Osteocyte (in vitro differentiated cells): Measurements from ENCODE around the gene LHX1. TPM values are rescaled to one million over a fixed set of nuclear protein-coding genes. Genes with fewer than 3 reads are reported as not detected.

ENCODE experiments used
- DNase-seq: peaks from one replicate; pipeline ENCODE4 v3.0.0; 2021; ENCODE audit warnings: mixed read lengths; ENCODE audit not compliant: unreplicated experiment; ENCODE audit errors: extremely low spot score
- H3K27ac Mint-ChIP-seq: one replicate; pipeline ENCODE4 v1.8.0; 2021; ENCODE audit warnings: mild to moderate bottlenecking, mixed read lengths; ENCODE audit not compliant: unreplicated experiment
- H3K27me3 Mint-ChIP-seq: one replicate; pipeline ENCODE4 v1.8.0; 2021; ENCODE audit warnings: mixed read lengths; ENCODE audit not compliant: unreplicated experiment
- H3K36me3 Mint-ChIP-seq: one replicate; pipeline ENCODE4 v1.8.0; 2021; ENCODE audit warnings: mixed read lengths; ENCODE audit not compliant: unreplicated experiment
- H3K4me1 Mint-ChIP-seq: one replicate; pipeline ENCODE4 v1.8.0; 2021; ENCODE audit warnings: mixed read lengths; ENCODE audit not compliant: unreplicated experiment
- H3K4me3 Mint-ChIP-seq: one replicate; pipeline ENCODE4 v1.8.0; 2021; ENCODE audit warnings: mild to moderate bottlenecking, moderate library complexity, mixed read lengths; ENCODE audit not compliant: unreplicated experiment
- H3K9me3 Mint-ChIP-seq: one replicate; pipeline ENCODE4 v1.8.0; 2021; ENCODE audit warnings: mixed read lengths; ENCODE audit not compliant: unreplicated experiment
- CTCF ChIP-seq: fragments of 200-600 bp; sonication (generic); IDR thresholded peaks from 2 replicates; pipeline ENCODE4 v1.5.0; 2021; ENCODE audit warnings: antibody characterized with exemption, mild to moderate bottlenecking, moderate library complexity
- total RNA-seq: library from RNA; stranded (reverse); gene quantifications from 2 replicates; pipeline ENCODE4 v1.2.1, GENCODE V29; 2021

Gene LHX1
- total RNA-seq, 1 donor from 2014 or later: not detected

- H3K4me3 Mint-ChIP-seq: peak overlapping the region; percentile 95
- H3K27ac Mint-ChIP-seq: peak overlapping the region; percentile 94
- H3K27me3 Mint-ChIP-seq: peaks cover 37% of the 10 kb centered on the region
- no peaks in the 10 kb centered on the region for H3K9me3 Mint-ChIP-seq
- peaks cover 28% of the 10 kb centered on the region for H3K36me3 Mint-ChIP-seq
- no peak for DNase-seq
- TF ChIP-seq CTCF: no peak
- peaks cover 29% of the 10 kb centered on the region for H3K4me1 Mint-ChIP-seq
These were observed 12.2 kb downstream of the LHX1 start for GRCh38 chr17:36949461-36949927.

GRCh38 chr17:36950027-36950426, 12.8 kb downstream of the LHX1 start:
- Mint-ChIP-seq H3K27me3 (peaks cover 32% of the 10 kb centered on the region), H3K36me3 (peaks cover 32% of the 10 kb centered on the region), H3K4me3 (peak overlapping the region; percentile 95), H3K27ac (peak overlapping the region; percentile 94), H3K9me3 (no peaks in the 10 kb centered on the region), H3K4me1 (peaks cover 29% of the 10 kb centered on the region)
- no peak for TF ChIP-seq CTCF
- no peak for DNase-seq

- no peak for TF ChIP-seq CTCF
- Mint-ChIP-seq H3K9me3 (no peaks in the 10 kb centered on the region), H3K27me3 (peaks cover 19% of the 10 kb centered on the region), H3K27ac (no peak overlapping the region), H3K4me3 (no peak overlapping the region), H3K4me1 (peaks cover 29% of the 10 kb centered on the region), H3K36me3 (peaks cover 40% of the 10 kb centered on the region)
- DNase-seq: no peak
These were observed 14.0 kb downstream of the LHX1 start for GRCh38 chr17:36951084-36951789.

- TF ChIP-seq CTCF: no peak
- Mint-ChIP-seq H3K9me3 (peaks cover 6% of the 10 kb centered on the region), H3K4me1 (peaks cover 7% of the 10 kb centered on the region), H3K4me3 (no peak overlapping the region), H3K36me3 (peaks cover 31% of the 10 kb centered on the region), H3K27ac (no peak overlapping the region), H3K27me3 (no peaks in the 10 kb centered on the region)
- no peak for DNase-seq
These were observed 34.2 kb downstream of the LHX1 start for GRCh38 chr17:36971508-36971907.

GRCh38 chr17:36972186-36972700, 35.0 kb downstream of the LHX1 start:
- no peak overlapping the region for H3K4me3 Mint-ChIP-seq
- H3K27me3 Mint-ChIP-seq: no peaks in the 10 kb centered on the region
- DNase-seq: no peak
- peaks cover 6% of the 10 kb centered on the region for H3K9me3 Mint-ChIP-seq
- H3K27ac Mint-ChIP-seq: no peak overlapping the region
- no peak for TF ChIP-seq CTCF
- H3K36me3 Mint-ChIP-seq: peaks cover 26% of the 10 kb centered on the region
- peaks cover 3% of the 10 kb centered on the region for H3K4me1 Mint-ChIP-seq
